DND-41 (cell line): Measurements from ENCODE around the gene FRMPD4.

Experiments
- EZH2 ChIP-seq: IDR thresholded peaks from 3 replicates; pipeline ENCODE4 v1.6.1; 2012; ENCODE audit warnings: borderline replicate concordance, low read depth, mild to moderate bottlenecking, moderate library complexity, low read length, inconsistent platforms; ENCODE audit not compliant: severe bottlenecking
- TF ChIP-seq, protein P1 (sequence below): IDR thresholded peaks from 2 replicates; pipeline ENCODE4 v1.5.1; 2012; ENCODE audit warnings: borderline replicate concordance, low read length, moderate library complexity, mild to moderate bottlenecking; ENCODE audit not compliant: poor library complexity, severe bottlenecking; ENCODE audit errors: extremely low read depth

DNA sequence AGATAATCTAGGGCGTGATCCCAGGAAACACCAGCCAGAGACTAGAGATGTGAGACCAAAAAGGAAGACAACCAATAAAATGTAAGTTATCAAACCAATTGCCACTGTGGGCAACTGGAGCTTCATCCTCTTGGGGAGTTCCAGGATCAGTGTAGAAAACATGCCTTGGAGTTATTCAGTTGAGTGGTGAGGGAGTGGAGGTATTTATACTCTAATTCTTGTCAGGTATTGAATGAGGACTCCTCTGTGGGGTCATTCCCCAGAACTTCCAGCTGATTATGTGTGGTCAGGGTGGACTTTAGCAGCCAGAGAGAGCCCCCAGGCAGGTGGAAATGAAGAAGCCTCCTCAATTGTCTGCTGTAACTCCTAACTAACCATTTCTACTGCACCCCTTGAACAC lies 509.0 kb downstream of the FRMPD4 start:
- TF ChIP-seq EZH2 = no peak
- TF ChIP-seq, protein P1, sequence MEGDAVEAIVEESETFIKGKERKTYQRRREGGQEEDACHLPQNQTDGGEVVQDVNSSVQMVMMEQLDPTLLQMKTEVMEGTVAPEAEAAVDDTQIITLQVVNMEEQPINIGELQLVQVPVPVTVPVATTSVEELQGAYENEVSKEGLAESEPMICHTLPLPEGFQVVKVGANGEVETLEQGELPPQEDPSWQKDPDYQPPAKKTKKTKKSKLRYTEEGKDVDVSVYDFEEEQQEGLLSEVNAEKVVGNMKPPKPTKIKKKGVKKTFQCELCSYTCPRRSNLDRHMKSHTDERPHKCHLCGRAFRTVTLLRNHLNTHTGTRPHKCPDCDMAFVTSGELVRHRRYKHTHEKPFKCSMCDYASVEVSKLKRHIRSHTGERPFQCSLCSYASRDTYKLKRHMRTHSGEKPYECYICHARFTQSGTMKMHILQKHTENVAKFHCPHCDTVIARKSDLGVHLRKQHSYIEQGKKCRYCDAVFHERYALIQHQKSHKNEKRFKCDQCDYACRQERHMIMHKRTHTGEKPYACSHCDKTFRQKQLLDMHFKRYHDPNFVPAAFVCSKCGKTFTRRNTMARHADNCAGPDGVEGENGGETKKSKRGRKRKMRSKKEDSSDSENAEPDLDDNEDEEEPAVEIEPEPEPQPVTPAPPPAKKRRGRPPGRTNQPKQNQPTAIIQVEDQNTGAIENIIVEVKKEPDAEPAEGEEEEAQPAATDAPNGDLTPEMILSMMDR = no peak
